ENCODE results near the gene SPSB1. TPM values are rescaled to one million over a fixed set of nuclear protein-coding genes. Genes with fewer than 3 reads are reported as not detected.

Gene SPSB1
- total and polyA plus RNA-seq, 12 donors: 1.4 to 14.0 (median 9.9) TPM

DNA sequence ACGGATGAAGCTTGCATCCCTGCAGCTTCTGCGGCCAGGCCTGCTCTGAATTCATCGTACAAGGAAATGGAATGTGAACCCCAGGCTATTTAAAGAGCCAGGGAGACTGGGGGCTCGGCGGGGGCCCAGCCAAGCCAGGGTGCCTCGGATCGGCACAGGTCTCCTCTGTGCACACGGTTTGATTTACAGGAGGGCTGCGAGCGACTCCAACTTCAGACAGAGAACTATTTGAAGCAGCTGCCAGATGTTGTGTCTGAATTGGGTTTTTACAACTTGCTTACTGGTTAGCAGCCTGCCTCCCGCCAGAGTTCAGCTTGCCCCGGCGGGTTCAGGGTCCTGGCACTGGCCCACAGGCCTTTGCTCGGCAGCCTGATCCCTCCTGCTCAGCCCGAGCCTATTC, 83.2 kb downstream of the SPSB1 start:
- WGBS, 4 donors: 57 to 91% (median 72%) methylated on average over 10 to 15 of the region's 15 CpGs
- Histone ChIP-seq H3K4me1 (replicated peaks in 1 of 2) (peaks cover 0 to 17% of the 10 kb centered on the region in 2 donors), H3K4me3 (no peak overlapping the region), H3K27ac (peak overlapping the region in 3 of 5 donors; percentile 46 to 87 (median 67)), H3K36me3 (replicated peaks in 1 of 2) (no peaks in the 10 kb centered on the region), H3K27me3 (no peaks in the 10 kb centered on the region), H3K9me3 (replicated peaks in 1 of 3) (no peaks in the 10 kb centered on the region)
- intact Hi-C loops (cut with DNase I): no loop called here
- no peak for DNase-seq
- TF ChIP-seq POLR2A (IDR thresholded peaks at IDR 0.05): no peak
- TF ChIP-seq, protein P1, sequence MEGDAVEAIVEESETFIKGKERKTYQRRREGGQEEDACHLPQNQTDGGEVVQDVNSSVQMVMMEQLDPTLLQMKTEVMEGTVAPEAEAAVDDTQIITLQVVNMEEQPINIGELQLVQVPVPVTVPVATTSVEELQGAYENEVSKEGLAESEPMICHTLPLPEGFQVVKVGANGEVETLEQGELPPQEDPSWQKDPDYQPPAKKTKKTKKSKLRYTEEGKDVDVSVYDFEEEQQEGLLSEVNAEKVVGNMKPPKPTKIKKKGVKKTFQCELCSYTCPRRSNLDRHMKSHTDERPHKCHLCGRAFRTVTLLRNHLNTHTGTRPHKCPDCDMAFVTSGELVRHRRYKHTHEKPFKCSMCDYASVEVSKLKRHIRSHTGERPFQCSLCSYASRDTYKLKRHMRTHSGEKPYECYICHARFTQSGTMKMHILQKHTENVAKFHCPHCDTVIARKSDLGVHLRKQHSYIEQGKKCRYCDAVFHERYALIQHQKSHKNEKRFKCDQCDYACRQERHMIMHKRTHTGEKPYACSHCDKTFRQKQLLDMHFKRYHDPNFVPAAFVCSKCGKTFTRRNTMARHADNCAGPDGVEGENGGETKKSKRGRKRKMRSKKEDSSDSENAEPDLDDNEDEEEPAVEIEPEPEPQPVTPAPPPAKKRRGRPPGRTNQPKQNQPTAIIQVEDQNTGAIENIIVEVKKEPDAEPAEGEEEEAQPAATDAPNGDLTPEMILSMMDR (IDR thresholded peaks at IDR 0.05): no peak

DNA sequence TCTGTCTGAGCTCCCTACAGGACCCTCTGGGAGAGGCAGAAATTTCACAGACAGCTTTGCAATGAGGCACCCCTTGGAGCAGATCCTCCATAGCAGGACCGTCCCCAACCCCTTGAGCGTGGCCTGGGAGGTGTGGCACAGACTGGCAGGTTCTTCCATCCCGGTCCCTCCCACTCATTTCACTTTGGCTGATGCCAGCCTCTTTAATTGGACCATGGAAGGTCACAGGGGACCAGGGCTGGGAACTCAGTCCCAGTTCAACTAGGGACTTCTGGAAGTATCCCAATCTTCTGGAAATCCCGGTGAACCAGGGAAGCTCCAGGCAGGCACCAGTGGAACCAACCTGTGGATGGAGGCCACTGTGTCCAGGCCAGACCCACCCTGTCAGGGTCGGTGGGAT, 83.7 kb downstream of the SPSB1 start:
- H3K27me3 ChIP-seq: no peaks in the 10 kb centered on the region
- no peaks in the 10 kb centered on the region for H3K36me3 ChIP-seq (replicated peaks in 1 of 2)
- 58 to 68% (median 66%) methylated on average over 4 to 5 of the region's 5 CpGs for WGBS, 4 donors
- no peak overlapping the region for H3K4me3 ChIP-seq
- H3K27ac ChIP-seq: peak overlapping the region in 3 of 5 donors; percentile 46 to 87 (median 67)
- DNase-seq: no peak
- H3K9me3 ChIP-seq (replicated peaks in 1 of 3): no peaks in the 10 kb centered on the region
- intact Hi-C loops (cut with DNase I): no loop called here
- peaks cover 0 to 17% of the 10 kb centered on the region in 2 donors for H3K4me1 ChIP-seq (replicated peaks in 1 of 2)
- TF ChIP-seq, protein P1 (IDR thresholded peaks at IDR 0.05): no peak
- TF ChIP-seq POLR2A (IDR thresholded peaks at IDR 0.05): no peak

DNA sequence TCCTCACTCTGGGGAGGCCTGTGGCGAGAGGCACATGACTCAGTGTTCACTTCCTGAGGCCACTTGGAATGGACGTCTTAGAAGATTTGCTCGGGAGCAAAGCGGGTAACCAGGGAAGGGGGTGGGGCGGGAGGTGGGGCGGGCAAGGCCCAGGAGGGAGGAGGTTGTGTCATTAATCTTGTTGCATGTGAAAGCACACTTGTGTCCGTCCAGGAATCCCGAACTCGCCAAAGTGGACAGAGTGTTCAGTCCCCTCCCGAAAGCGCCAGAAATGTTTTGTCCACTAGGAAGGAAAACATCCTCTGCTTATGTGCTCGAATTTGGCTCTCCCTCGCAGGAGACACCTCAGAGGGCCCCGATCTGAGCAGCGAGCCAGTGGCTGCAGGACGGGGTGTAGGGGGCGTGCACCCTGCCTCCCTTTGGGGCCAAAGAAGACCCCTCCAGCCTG, 84.2 kb downstream of the SPSB1 start:
- 53 to 77% (median 67%) methylated on average over 15 to 17 of the region's 17 CpGs for WGBS, 4 donors
- Histone ChIP-seq H3K36me3 (replicated peaks in 1 of 2) (no peaks in the 10 kb centered on the region), H3K27me3 (no peaks in the 10 kb centered on the region), H3K4me1 (replicated peaks in 1 of 2) (peaks cover 0 to 17% of the 10 kb centered on the region in 2 donors), H3K27ac (peak overlapping the region in 3 of 5 donors; percentile 46 to 87 (median 67)), H3K4me3 (no peak overlapping the region), H3K9me3 (replicated peaks in 1 of 3) (no peaks in the 10 kb centered on the region)
- peak in 4 of 7 donors; percentile 29 to 77 (median 43) for DNase-seq
- TF ChIP-seq POLR2A (IDR thresholded peaks at IDR 0.05): no peak
- TF ChIP-seq, protein P1 (IDR thresholded peaks at IDR 0.05): peak in 1 of 6 experiments; percentile 8
- intact Hi-C loops (cut with DNase I): no loop called here

DNA sequence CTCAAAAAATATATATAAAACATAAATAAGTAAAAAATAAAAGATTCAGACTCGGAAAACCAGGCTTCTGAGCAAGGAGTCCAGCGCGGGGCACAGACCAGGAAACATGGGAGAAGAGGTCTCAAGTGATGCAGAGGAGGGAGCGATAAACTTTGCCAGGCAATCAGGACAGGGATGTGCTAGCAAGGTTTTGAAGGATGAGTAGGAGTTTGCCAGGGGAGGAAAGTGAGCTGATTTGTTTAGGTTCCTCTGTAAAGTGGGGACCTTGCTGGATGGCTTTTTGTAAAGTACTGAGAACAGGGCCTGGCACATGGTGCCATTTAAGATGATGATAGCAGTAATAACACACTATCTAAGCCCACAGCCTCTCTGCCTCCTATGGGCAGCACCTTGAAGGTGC, 86.1 kb downstream of the SPSB1 start:
- no peak overlapping the region for H3K4me3 ChIP-seq
- no peak for DNase-seq
- H3K27ac ChIP-seq: no peak overlapping the region
- 97 to 100% (median 97%) methylated on average over 4 of the region's 4 CpGs for WGBS, 4 donors
- no peaks in the 10 kb centered on the region for H3K36me3 ChIP-seq (replicated peaks in 1 of 2)
- H3K4me1 ChIP-seq (replicated peaks in 1 of 2): peaks cover 0 to 17% of the 10 kb centered on the region in 2 donors
- intact Hi-C loops (cut with DNase I): no loop called here
- H3K9me3 ChIP-seq (replicated peaks in 1 of 3): no peaks in the 10 kb centered on the region
- H3K27me3 ChIP-seq: no peaks in the 10 kb centered on the region
- TF ChIP-seq, protein P1 (IDR thresholded peaks at IDR 0.05): no peak
- TF ChIP-seq POLR2A (IDR thresholded peaks at IDR 0.05): no peak
